ENCODE measurements around the gene THNSL1. TPM values are rescaled to one million over a fixed set of nuclear protein-coding genes. Genes with fewer than 3 reads are reported as not detected.
A peak's percentile ranks its signal among the peaks of the same experiment; 100 is the strongest.

THNSL1 gene
- total and polyA plus RNA-seq, 9 of the 15 experiments (the other 6 are each of a cell fraction or from before 2014, with no cell fraction given): 4.5 to 8.6 (median 6.3) TPM

DNA sequence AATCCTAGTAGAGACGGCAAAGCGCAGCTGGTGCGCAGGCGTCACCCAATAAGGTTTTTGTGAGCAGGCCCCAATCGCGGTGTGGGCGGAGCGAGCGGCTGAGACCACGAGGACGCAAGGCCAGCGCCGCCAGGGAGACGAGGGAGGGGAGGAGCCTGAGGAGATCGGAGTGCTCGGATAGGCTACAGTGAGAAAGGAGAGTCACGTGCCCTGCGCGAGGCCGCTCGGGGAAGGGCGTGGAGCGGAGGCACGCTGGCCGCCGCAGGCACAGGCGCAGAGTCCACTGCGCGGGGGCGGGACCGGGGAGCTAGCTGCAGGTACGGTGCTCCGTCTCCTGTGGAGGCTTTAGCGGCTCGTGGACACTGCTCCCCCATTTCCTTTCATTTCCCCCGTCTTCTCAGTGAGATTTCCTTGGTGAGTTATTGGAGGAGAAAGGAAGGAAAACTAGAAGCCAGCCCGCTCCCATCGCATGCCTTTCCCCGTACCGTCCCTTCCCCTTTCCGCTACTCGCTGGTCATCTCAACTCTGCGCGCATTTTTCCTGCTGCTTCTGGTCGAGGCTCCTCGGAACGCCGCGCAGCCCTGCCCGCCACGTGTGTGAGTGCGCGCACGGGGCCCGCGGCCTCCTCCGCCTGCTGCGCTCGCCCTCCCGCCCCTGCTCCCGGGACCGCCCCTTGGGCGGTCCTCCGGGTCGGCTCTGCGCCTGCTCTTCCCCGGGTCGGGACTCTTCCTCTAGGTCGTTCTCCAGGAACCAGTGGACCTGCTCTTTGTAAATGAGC, at the start of gene THNSL1 (continued):
- TF ChIP-seq, protein P1, sequence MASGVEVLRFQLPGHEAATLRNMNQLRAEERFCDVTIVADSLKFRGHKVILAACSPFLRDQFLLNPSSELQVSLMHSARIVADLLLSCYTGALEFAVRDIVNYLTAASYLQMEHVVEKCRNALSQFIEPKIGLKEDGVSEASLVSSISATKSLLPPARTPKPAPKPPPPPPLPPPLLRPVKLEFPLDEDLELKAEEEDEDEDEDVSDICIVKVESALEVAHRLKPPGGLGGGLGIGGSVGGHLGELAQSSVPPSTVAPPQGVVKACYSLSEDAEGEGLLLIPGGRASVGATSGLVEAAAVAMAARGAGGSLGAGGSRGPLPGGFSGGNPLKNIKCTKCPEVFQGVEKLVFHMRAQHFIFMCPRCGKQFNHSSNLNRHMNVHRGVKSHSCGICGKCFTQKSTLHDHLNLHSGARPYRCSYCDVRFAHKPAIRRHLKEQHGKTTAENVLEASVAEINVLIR (CRISPR knock-in tag; IDR thresholded peaks at IDR 0.05): no peak
- TF ChIP-seq CXXC5 (CRISPR knock-in tag; IDR thresholded peaks at IDR 0.05) (peak; percentile 97), CCNT2 (IDR thresholded peaks at IDR 0.05; ENCODE audit: borderline replicate concordance, extremely low read depth, insufficient read length, low read depth, low read length) (peak; percentile 92), ZNF212 (CRISPR knock-in tag; IDR thresholded peaks at IDR 0.05) (no peak), TBL1XR1 (IDR thresholded peaks at IDR 0.05; ENCODE audit: low read length in 2 of 2) (0 out of 4 replicates have a peak, but pooled peaks of 1 of the 2 experiments have one; percentile 18), ZNF780A (CRISPR knock-in tag; IDR thresholded peaks at IDR 0.05) (no peak), NEUROD1 (IDR thresholded peaks at IDR 0.05; ENCODE audit: borderline replicate concordance, low read depth, low read length, partially characterized antibody) (no peak), RBM14 (IDR thresholded peaks at IDR 0.05; ENCODE audit: borderline replicate concordance, insufficient read depth, low read depth, low read length) (no peak), MTA3 (IDR thresholded peaks at IDR 0.05; ENCODE audit: borderline replicate concordance) (0 out of 2 replicates have a peak, but pooled peaks have one; percentile 77), RCOR1 (IDR thresholded peaks at IDR 0.05; ENCODE audit: borderline replicate concordance in 1 of 2, low read depth in 2 of 2, low read length in 2 of 2) (peak in 1 of 2 experiments; percentile 16; a peak in 2 of 4 replicates), HNRNPL (IDR thresholded peaks at IDR 0.05; ENCODE audit: low read depth, low read length) (no peak), ZC3H4 (CRISPR knock-in tag; IDR thresholded peaks at IDR 0.05; ENCODE audit: borderline replicate concordance) (no peak; the same call in 1 of the 2 replicates)
- TF ChIP-seq, protein P2, sequence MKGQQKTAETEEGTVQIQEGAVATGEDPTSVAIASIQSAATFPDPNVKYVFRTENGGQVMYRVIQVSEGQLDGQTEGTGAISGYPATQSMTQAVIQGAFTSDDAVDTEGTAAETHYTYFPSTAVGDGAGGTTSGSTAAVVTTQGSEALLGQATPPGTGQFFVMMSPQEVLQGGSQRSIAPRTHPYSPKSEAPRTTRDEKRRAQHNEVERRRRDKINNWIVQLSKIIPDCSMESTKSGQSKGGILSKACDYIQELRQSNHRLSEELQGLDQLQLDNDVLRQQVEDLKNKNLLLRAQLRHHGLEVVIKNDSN (CRISPR knock-in tag; IDR thresholded peaks at IDR 0.05): peak; percentile 99
- TF ChIP-seq, protein P3, sequence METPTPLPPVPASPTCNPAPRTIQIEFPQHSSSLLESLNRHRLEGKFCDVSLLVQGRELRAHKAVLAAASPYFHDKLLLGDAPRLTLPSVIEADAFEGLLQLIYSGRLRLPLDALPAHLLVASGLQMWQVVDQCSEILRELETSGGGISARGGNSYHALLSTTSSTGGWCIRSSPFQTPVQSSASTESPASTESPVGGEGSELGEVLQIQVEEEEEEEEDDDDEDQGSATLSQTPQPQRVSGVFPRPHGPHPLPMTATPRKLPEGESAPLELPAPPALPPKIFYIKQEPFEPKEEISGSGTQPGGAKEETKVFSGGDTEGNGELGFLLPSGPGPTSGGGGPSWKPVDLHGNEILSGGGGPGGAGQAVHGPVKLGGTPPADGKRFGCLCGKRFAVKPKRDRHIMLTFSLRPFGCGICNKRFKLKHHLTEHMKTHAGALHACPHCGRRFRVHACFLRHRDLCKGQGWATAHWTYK (CRISPR knock-in tag; IDR thresholded peaks at IDR 0.05): peak; percentile 69; the same call in 1 of the 2 replicates
- TF ChIP-seq, protein P4, sequence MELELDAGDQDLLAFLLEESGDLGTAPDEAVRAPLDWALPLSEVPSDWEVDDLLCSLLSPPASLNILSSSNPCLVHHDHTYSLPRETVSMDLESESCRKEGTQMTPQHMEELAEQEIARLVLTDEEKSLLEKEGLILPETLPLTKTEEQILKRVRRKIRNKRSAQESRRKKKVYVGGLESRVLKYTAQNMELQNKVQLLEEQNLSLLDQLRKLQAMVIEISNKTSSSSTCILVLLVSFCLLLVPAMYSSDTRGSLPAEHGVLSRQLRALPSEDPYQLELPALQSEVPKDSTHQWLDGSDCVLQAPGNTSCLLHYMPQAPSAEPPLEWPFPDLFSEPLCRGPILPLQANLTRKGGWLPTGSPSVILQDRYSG (tag; conservative IDR thresholded peaks at IDR 0.05; ENCODE audit: low read depth): no peak
- TF ChIP-seq, protein P5, sequence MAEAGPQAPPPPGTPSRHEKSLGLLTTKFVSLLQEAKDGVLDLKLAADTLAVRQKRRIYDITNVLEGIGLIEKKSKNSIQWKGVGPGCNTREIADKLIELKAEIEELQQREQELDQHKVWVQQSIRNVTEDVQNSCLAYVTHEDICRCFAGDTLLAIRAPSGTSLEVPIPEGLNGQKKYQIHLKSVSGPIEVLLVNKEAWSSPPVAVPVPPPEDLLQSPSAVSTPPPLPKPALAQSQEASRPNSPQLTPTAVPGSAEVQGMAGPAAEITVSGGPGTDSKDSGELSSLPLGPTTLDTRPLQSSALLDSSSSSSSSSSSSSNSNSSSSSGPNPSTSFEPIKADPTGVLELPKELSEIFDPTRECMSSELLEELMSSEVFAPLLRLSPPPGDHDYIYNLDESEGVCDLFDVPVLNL (CRISPR knock-in tag; IDR thresholded peaks at IDR 0.05; ENCODE audit: low read depth): peak; percentile 79; the same call in 1 of the 2 replicates
